Neural cell (in vitro differentiated cells): ENCODE data around the gene COQ9.

ENCODE experiments used
- CTCF ChIP-seq: fragments of 450-650 bp; IDR thresholded peaks from 2 replicates; pipeline ENCODE4 v1.5.1; 2014; ENCODE audit warnings: antibody characterized with exemption, mild to moderate bottlenecking, moderate library complexity; ENCODE audit not compliant: poor library complexity, severe bottlenecking
- EP300 ChIP-seq: fragments of 450-650 bp; conservative IDR thresholded peaks from 2 replicates; pipeline ENCODE4 v1.6.1; 2014; ENCODE audit warnings: antibody characterized with exemption, mild to moderate bottlenecking, moderate library complexity; ENCODE audit not compliant: poor library complexity, severe bottlenecking
- POLR2AphosphoS5 ChIP-seq: IDR thresholded peaks from 2 replicates; pipeline ENCODE4 v1.6.1; 2012
- TAF1 ChIP-seq: IDR thresholded peaks from 2 replicates; pipeline ENCODE4 v1.6.1; 2012; ENCODE audit warnings: low read depth

- TF ChIP-seq CTCF (no peak), TAF1 (no peak), POLR2AphosphoS5 (no peak), EP300 (no peak)
Observed at GRCh38 chr16:57481421-57481820, 34.1 kb downstream of the COQ9 start.
